ENCODE results near the gene DTNB.
A peak's percentile ranks its signal among the peaks of the same experiment; 100 is the strongest.
"Not testable (repeated sequence)": the region's sequence is repeated elsewhere in the genome, so short reads cannot be mapped to it uniquely, and the experiment has no call there.

Gene DTNB

GRCh38 chr2:25673300-25674076 is at the start of gene DTNB:
Gene DTNB (minus strand): TSS chr2:25673577. CDS start chr2:25652660, 20,917 bp downstream.
- FAIRE-seq, result no peak

GRCh38 chr2:25722224-25722623 is 48.8 kb upstream of the DTNB start:
- FAIRE-seq, result no peak

GRCh38 chr2:25720575-25720974 is 47.2 kb upstream of the DTNB start:
- no peak for FAIRE-seq

GRCh38 chr2:25714740-25715139 is 41.4 kb upstream of the DTNB start:
- peak; percentile 21 for FAIRE-seq

DNA sequence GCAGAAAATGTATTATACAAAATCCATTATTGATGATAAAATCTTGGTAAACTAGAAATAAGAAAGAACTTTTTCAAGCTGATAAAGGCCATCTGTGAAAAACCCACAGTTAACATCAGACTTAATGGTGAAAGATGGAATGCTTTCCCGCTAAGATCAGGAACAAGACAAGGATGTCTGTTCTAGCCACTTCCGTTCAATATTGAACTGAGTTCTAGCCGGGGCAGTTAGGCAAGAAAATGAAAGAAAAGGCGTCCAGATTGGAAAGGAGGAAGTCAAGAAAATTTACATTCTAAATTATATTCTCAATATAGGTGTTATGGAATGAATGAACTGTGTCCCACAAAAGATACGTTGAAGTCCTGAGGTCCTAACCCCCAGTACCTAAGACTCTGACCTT is 39.1 kb upstream of the DTNB start:
- no peak for FAIRE-seq

- no peak for FAIRE-seq
Measured at GRCh38 chr2:25711675-25712354, 38.4 kb upstream of the DTNB start.

DNA sequence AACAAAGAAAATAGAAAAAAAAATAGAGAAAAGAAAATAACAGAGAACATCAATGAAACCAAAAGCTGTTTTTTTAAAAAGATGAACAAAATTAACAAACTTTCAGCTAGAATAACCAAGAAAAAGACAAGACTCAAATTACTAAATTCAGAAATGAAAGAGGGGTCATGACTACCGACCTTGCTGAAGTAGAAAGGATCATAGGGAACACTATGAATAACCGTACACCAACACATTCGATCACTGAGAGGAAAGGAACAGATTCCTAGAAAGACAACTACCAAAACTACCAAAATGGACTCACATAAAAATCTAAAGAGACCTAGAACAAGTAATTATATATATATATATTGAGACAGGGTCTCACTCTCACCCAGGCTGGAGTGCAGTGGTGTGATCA is 37.4 kb upstream of the DTNB start:
- no peak for FAIRE-seq

- no peak for FAIRE-seq
Measured at GRCh38 chr2:25709349-25709748, 36.0 kb upstream of the DTNB start.

DNA sequence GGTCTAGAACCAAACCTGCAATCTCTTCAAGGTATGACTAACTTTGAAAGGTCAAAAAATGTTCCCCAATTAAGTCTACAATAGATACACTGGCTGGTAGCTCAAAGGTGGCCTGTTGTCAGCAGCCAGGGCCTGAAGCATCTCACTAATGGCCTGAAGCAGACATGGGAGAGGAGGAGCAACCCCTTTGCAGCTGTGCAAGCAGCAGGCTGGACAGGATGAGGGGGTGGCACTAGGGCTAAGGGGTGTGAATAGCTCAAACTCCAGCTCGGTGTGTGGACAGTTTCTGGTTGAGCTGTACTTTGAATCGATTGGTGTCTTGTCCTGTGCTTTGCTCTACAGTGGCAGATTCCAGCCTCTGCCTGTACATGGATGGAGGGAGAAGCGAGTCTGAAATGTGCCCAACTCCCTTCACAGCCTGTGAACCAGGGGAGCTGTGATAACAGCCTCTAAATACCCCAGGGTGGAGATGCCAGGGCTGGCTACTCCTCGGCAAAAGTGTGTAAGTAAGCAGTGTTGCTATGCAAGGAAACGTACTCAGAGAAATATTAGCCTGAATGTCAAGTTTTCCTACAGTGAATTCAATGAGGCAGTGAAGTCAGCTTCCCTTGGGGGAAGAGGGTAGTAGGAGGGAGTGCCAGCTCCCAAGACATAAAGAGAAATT is 34.7 kb upstream of the DTNB start:
- no peak for FAIRE-seq

DNA sequence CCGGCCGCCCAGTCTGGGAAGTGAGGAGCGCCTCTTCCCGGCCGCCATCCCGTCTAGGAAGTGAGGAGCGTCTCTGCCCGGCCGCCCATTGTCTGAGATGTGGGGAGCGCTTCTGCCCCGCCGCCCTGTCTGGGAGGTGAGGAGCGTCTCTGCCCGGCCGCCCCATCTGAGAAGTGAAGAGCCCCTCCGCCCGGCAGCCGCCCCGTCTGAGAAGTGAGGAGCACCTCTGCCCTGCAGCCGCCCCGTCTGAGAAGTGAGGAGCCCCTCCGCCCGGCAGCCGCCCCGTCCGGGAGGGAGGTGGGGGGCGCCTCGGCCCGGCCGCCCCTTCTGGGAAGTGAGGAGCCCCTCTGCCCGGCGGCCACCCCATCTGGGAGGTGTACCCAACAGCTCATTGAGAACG is 32.2 kb upstream of the DTNB start:
- not testable (repeated sequence) for FAIRE-seq

GRCh38 chr2:25701801-25702200 is 28.4 kb upstream of the DTNB start:
- no peak for FAIRE-seq

GRCh38 chr2:25700221-25700660 is 26.9 kb upstream of the DTNB start:
- FAIRE-seq, result peak; percentile 83

DNA sequence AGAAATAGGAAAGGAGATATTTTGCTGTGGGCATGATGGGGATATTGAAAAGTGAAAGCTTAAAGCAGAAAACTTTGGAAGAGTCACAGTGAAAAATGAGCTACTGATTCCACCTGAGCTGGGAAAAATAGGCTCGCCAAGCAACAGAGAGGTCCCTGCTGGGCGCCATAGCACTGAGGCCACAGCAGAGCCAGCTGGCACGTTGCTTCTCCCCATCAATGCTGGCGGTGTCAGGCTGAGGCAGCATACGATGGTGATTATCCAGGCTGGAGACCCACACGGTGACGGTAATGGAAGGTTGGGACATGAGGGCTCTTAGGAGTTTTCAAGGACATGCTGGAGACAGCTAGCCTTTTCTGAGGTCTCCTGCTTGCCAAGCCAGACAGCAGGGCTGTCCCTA is 25.8 kb upstream of the DTNB start:
- FAIRE-seq, result no peak

- FAIRE-seq, result no peak
Measured at GRCh38 chr2:25698752-25699151, 25.4 kb upstream of the DTNB start.

DNA sequence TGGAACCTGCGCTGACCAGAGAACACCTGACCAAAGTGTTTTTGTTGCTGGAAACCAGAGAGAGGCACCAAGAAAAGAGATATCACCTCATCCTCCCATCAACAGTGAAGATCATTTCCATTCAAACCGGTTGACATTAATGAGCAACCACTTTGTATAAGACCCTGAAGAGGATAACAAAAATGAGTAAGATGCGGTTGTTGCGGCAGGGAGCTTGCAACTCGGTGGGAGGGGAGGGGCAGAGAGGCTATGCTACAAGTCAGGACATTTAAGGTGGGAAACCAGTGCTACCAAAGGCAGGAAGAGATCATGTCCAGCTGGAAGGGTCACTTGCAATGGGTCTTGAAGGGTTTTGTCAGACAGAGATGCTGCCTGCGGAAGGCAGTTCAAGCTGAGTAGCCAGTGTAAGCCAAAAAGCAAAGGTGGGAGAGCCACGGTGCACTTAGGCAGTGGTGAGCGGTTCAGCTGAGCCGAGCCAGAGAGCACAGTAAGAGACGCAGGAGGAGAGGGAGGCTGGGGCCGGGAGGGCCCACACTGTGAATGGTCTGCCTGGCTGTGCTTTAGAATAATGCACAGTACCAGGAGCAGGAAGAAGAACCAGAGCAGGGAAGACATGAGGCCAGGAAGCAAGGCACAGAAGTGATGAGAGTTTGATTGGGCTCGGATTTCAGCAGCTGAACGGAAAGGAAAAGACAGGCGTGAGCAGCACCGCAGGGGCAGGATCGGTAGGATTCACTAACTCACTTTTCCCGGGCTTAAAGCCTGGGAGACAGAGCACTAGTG is 24.4 kb upstream of the DTNB start:
- FAIRE-seq, result no peak

GRCh38 chr2:25692737-25693445 is 19.5 kb upstream of the DTNB start:
- no peak for FAIRE-seq

GRCh38 chr2:25692143-25692542 is 18.8 kb upstream of the DTNB start:
- FAIRE-seq, result no peak

DNA sequence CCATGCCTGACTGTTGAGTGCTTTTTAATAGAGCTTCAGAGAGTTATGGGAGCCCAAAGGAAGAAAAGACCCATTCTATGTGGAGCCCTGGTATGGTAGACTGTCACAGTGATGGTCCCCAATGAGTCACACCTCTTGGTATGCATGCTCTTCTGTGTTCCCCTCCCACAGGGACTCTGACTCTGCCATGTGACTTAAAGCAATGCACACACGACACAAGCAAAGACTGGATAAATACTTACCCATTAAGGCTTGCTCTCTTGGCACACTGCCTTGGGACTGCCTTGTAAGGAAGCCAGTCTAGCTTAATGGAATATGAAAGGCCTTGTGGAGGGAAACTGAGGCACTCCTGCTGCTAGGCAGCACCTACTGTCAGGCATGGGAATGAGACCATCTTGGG is 16.7 kb upstream of the DTNB start:
- no peak for FAIRE-seq

DNA sequence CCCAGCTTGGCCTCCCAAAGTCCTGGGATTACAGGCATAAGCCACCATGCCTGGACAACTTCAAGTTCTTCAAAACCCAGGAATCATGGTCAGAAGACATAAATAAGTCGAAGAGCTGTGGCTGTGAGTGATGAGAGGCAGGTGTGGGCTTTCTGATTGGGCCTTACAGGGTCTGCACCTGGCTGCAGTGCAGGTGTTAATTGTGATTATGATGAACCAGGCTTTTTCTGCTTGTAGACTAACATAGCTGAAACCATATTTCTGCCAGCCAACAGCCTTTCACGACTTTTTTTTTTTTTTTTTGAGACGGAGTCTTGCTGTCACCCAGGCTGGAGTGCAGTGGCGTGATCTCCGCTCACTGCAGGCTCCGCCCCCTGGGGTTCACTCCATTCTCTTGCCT is 14.9 kb upstream of the DTNB start:
- no peak for FAIRE-seq

GRCh38 chr2:25685741-25686140 is 12.4 kb upstream of the DTNB start:
- no peak for FAIRE-seq

DNA sequence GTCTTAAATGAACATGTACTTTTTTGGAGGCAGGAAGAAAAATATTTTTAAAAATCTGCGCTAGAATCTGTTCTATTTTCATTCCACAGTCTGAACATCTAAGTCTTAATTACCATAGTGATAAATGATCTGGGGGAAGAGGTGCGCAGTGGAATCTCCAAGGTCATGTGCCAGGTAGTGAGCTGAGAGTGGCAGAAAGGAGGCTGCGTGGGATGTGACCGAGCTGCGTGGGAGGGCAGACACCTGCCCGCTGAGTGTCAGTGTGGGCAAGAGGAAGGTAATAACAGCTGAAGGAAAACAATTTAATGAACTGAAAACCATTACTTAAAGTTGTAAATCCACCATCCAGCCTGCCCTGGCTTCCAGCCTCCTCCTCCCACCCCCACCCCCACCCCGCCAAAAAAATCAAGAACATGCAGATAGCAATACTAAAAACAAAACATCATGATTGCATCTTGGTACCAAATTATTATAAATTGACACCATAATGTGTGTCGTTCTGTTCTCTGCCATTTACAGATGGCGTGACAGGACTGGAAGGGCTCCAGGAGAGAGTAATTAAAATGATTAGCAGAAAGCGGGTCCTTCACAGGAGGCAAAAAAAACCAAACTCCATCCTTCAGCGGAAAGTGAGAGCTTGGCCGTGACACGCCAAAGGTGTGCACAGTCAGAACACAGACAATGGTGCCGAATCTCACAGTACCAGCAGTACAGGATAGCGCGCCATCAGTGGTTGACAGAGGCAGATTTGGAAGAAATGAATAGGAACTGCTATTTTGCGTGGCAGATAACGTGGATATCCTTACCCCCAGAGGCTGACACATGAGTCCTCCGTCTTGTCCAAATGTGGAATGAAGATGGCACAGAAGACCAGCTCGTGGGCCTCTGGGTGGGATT is 11.4 kb upstream of the DTNB start:
- no peak for FAIRE-seq

Measured in G401.6 (cell line).